ENCODE data around the gene CTSL. TPM values are rescaled to one million over a fixed set of nuclear protein-coding genes. Genes with fewer than 3 reads are reported as not detected.

Gene CTSL
- total RNA-seq, 1 experiment from 2014 or later = 32.2 TPM

DNA sequence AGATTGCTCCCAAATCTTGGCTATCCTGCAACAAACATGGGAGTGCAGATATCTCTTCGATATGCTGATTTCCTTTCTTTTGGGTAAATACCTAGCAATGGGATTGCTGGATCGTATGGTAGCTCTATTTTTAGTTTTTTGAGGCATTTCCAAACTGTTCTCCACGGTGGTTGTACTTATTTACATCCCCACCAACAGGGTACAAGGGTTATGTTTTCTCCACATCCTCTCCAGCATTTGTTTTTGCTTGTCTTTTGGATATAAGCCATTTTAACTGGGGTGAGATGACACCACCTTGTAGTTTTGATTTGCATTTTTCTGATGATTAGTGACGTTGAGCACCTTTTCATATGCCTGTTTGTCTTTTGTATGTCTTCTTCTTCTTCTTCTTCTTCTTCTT lies 20.3 kb downstream of the CTSL start:
- no TSS peak for BruUV-seq (replicated peaks)
- CTCF ChIA-PET = no interaction called here
- DNase-seq = no peak
- H3K27me3 Mint-ChIP-seq (ENCODE audit: unreplicated experiment) = no peaks in the 10 kb centered on the region
- no peak overlapping the region for H3K4me3 Mint-ChIP-seq (ENCODE audit: low read depth, unreplicated experiment)
- H3K27ac Mint-ChIP-seq (ENCODE audit: unreplicated experiment) = no peak overlapping the region
- H3K9me3 Mint-ChIP-seq (ENCODE audit: low read depth, unreplicated experiment) = peaks cover 3% of the 10 kb centered on the region
- H3K4me1 Mint-ChIP-seq (ENCODE audit: low read depth, unreplicated experiment) = no peaks in the 10 kb centered on the region
- intact Hi-C loops (cut with micrococcal nuclease; ENCODE audit: unreplicated experiment) = no loop called here
- TF ChIP-seq, protein P1, sequence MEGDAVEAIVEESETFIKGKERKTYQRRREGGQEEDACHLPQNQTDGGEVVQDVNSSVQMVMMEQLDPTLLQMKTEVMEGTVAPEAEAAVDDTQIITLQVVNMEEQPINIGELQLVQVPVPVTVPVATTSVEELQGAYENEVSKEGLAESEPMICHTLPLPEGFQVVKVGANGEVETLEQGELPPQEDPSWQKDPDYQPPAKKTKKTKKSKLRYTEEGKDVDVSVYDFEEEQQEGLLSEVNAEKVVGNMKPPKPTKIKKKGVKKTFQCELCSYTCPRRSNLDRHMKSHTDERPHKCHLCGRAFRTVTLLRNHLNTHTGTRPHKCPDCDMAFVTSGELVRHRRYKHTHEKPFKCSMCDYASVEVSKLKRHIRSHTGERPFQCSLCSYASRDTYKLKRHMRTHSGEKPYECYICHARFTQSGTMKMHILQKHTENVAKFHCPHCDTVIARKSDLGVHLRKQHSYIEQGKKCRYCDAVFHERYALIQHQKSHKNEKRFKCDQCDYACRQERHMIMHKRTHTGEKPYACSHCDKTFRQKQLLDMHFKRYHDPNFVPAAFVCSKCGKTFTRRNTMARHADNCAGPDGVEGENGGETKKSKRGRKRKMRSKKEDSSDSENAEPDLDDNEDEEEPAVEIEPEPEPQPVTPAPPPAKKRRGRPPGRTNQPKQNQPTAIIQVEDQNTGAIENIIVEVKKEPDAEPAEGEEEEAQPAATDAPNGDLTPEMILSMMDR (IDR thresholded peaks at IDR 0.05; ENCODE audit: unreplicated experiment) = no peak
- H3K36me3 Mint-ChIP-seq (ENCODE audit: insufficient read depth, unreplicated experiment) = no peaks in the 10 kb centered on the region

DNA sequence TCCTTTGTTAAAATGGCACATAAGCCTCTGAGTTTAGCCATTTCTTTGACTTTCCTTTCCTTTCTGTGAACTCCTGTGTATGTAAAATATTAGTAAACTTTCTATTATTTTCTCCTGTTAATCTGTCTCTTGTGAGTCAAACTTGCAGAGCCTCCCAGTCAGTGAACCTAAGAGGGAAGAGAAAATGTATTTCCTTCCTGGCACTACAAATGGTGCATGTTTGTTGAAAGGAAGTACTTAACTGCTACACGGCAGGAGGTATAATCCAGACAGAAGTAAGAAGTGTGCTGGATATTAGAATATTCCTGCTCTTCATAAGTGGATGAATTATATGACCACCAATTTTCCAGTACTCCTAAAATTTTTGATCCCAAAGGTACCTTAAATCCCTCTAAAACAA lies 23.0 kb downstream of the CTSL start:
- Mint-ChIP-seq H3K4me3 (ENCODE audit: low read depth, unreplicated experiment) (no peak overlapping the region), H3K4me1 (ENCODE audit: low read depth, unreplicated experiment) (no peaks in the 10 kb centered on the region), H3K36me3 (ENCODE audit: insufficient read depth, unreplicated experiment) (no peaks in the 10 kb centered on the region), H3K27me3 (ENCODE audit: unreplicated experiment) (no peaks in the 10 kb centered on the region), H3K9me3 (ENCODE audit: low read depth, unreplicated experiment) (no peaks in the 10 kb centered on the region), H3K27ac (ENCODE audit: unreplicated experiment) (no peak overlapping the region)
- CTCF ChIA-PET = no interaction called here
- BruUV-seq (replicated peaks) = no TSS peak
- intact Hi-C loops (cut with micrococcal nuclease; ENCODE audit: unreplicated experiment) = no loop called here
- TF ChIP-seq, protein P1 (IDR thresholded peaks at IDR 0.05; ENCODE audit: unreplicated experiment) = no peak
- no peak for DNase-seq

DNA sequence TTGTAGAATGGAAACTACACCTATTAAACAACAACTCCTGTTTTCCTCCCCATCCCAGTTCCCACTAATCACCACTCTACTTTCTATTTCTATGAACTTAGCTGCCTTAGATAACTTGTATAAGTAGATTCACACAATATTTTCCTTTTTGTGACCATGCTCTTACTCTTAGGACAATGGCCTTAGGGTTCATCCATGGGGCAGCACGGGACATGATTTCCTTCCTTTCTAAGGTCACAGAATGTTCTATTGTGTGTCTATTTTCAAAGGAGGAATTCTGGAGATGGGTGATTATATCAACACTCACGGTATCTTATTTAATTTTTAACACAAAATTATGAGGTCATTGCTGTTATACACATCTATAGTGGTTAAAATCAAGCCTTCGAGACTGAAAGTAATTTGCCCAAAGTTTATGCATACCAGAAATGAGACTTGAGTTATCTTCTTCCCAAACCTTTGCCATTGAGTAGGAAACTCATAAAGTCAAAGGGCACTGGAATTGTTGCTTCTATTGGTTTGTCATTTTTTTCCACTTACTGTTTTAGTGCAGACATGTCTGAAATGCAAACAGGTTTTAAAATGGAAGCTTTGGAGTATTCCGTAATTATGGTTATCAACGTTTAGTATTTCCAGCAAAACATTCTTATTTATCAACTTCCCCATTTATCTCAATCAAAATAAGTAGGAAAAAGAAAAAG lies 23.6 kb downstream of the CTSL start:
- TF ChIP-seq, protein P1 (IDR thresholded peaks at IDR 0.05; ENCODE audit: unreplicated experiment) = no peak

DNA sequence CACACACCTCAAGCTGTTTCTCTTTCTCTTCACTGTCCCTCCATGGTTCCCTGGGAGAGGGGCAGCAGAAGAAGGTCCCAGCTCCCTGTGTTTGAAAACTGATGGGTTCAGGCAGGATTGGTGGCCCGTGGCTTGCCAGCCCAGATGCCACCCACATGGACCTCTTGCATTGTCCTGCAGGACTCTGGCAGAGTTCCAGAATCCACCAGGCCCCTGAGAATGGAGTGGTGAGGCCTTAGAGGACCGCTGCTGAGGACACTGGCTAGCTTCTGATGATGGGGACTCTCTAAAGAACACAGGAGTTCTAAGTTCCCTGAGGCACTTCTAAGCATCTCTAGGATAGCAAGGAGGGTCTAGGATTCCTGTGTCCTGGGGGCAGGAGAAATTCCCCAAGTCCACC lies 24.8 kb downstream of the CTSL start:
- Mint-ChIP-seq H3K36me3 (ENCODE audit: insufficient read depth, unreplicated experiment) (no peaks in the 10 kb centered on the region), H3K27ac (ENCODE audit: unreplicated experiment) (no peak overlapping the region), H3K9me3 (ENCODE audit: low read depth, unreplicated experiment) (no peaks in the 10 kb centered on the region), H3K4me3 (ENCODE audit: low read depth, unreplicated experiment) (no peak overlapping the region), H3K4me1 (ENCODE audit: low read depth, unreplicated experiment) (no peaks in the 10 kb centered on the region), H3K27me3 (ENCODE audit: unreplicated experiment) (no peaks in the 10 kb centered on the region)
- no TSS peak for BruUV-seq (replicated peaks)
- CTCF ChIA-PET = no interaction called here
- DNase-seq = no peak
- intact Hi-C loops (cut with micrococcal nuclease; ENCODE audit: unreplicated experiment) = no loop called here
- TF ChIP-seq, protein P1 (IDR thresholded peaks at IDR 0.05; ENCODE audit: unreplicated experiment) = no peak

More for the DNA sequence above, 23.6 kb downstream of the CTSL start:
- no peaks in the 10 kb centered on the region for H3K4me1 Mint-ChIP-seq (ENCODE audit: low read depth, unreplicated experiment)
- H3K27me3 Mint-ChIP-seq (ENCODE audit: unreplicated experiment) = no peaks in the 10 kb centered on the region
- no peak for DNase-seq
- H3K36me3 Mint-ChIP-seq (ENCODE audit: insufficient read depth, unreplicated experiment) = no peaks in the 10 kb centered on the region
- BruUV-seq (replicated peaks) = no TSS peak
- intact Hi-C loops (cut with micrococcal nuclease; ENCODE audit: unreplicated experiment) = no loop called here
- no peak overlapping the region for H3K4me3 Mint-ChIP-seq (ENCODE audit: low read depth, unreplicated experiment)
- CTCF ChIA-PET = no interaction called here
- H3K27ac Mint-ChIP-seq (ENCODE audit: unreplicated experiment) = no peak overlapping the region
- no peaks in the 10 kb centered on the region for H3K9me3 Mint-ChIP-seq (ENCODE audit: low read depth, unreplicated experiment)

Data from Calu3 (cell line).